Measurements from ENCODE around the gene NLN.

GRCh38 chr5:65861830-65862241 lies 139.8 kb downstream of the NLN start:
- TF ChIP-seq CTCF (IDR thresholded peaks at IDR 0.05) (no peak), EZH2 (IDR thresholded peaks at IDR 0.05) (no peak), EZH2phosphoT487 (IDR thresholded peaks at IDR 0.05) (no peak)

Measured in neural progenitor cell (in vitro differentiated cells).